ENCODE results near the gene PTGDS.
A peak's percentile ranks its signal among the peaks of the same experiment; 100 is the strongest.

The PTGDS gene

GRCh38 chr9:136952876-136953770 lies 24.2 kb upstream of the PTGDS start:
- H3K79me1 ChIP-seq (ENCODE audit: low read depth, low read length) = no peaks in the 10 kb centered on the region
- peaks cover 11 to 16% of the 10 kb centered on the region in 2 donors for H3K4me1 ChIP-seq (ENCODE audit: control insufficient read depth in 2 of 2, insufficient read depth in 1 of 2, low read depth in 1 of 2, low read length in 2 of 2)
- H3K27ac ChIP-seq (replicated peaks; ENCODE audit: low read length) = no peak overlapping the region
- H3K36me3 ChIP-seq (replicated peaks in 1 of 2; ENCODE audit: control insufficient read depth in 2 of 2, insufficient read depth in 2 of 2, low read length in 2 of 2) = no peaks in the 10 kb centered on the region
- peak overlapping the region; percentile 87 for H2BK5ac ChIP-seq (ENCODE audit: low read length)
- H2AK5ac ChIP-seq (ENCODE audit: low read depth, low read length) = peak overlapping the region; percentile 90
- H3K4me3 ChIP-seq (ENCODE audit: low read length in 2 of 2) = no peak overlapping the region
- H3K9ac ChIP-seq (ENCODE audit: low read depth, low read length, poor library complexity) = no peak overlapping the region
- H2AFZ ChIP-seq (ENCODE audit: low read length) = no peak overlapping the region
- no peak overlapping the region for H3K14ac ChIP-seq (ENCODE audit: low read length)
- H4K91ac ChIP-seq (ENCODE audit: low read depth, low read length, poor library complexity) = no peak overlapping the region
- no peak for DNase-seq (ENCODE audit: low spot score)
- H4K8ac ChIP-seq (ENCODE audit: low read depth, low read length) = no peak overlapping the region
- no peaks in the 10 kb centered on the region for H3K9me3 ChIP-seq (replicated peaks in 1 of 2; ENCODE audit: control insufficient read depth in 2 of 2, insufficient read depth in 1 of 2, low read depth in 1 of 2, low read length in 2 of 2)
- H3K4ac ChIP-seq (ENCODE audit: low read length) = no peak overlapping the region
- H2BK15ac ChIP-seq (ENCODE audit: low read length) = peak overlapping the region; percentile 75
- no peak overlapping the region for H3K18ac ChIP-seq (ENCODE audit: low read length)
- H2BK120ac ChIP-seq (ENCODE audit: low read depth, low read length) = no peak overlapping the region
- no CpG with 5 or more reads among the region's 44 CpGs for WGBS, 2 donors (ENCODE audit: extremely low coverage in 2 of 2, insufficient read length in 2 of 2, insufficient replicate concordance in 1 of 2)
- no peak overlapping the region for H3K4me2 ChIP-seq (ENCODE audit: insufficient read depth, low read length, poor library complexity, severe bottlenecking)
- H2BK12ac ChIP-seq (ENCODE audit: low read length) = peak overlapping the region; percentile 73
- H3K23ac ChIP-seq (ENCODE audit: low read depth, low read length, poor library complexity) = peak overlapping the region; percentile 43
- peaks cover 0 to 13% (median 0%) of the 10 kb centered on the region in 3 experiments for H3K27me3 ChIP-seq (ENCODE audit: control insufficient read depth in 3 of 3, insufficient read depth in 3 of 3, low read depth in 1 of 3, low read length in 3 of 3)

- Histone ChIP-seq H2BK120ac (ENCODE audit: low read depth, low read length) (no peak overlapping the region), H3K36me3 (replicated peaks in 1 of 2; ENCODE audit: control insufficient read depth in 2 of 2, insufficient read depth in 2 of 2, low read length in 2 of 2) (no peaks in the 10 kb centered on the region), H3K14ac (ENCODE audit: low read length) (no peak overlapping the region), H4K91ac (ENCODE audit: low read depth, low read length, poor library complexity) (no peak overlapping the region), H3K23ac (ENCODE audit: low read depth, low read length, poor library complexity) (peak overlapping the region; percentile 43), H2BK5ac (ENCODE audit: low read length) (peak overlapping the region; percentile 87), H2BK15ac (ENCODE audit: low read length) (peak overlapping the region; percentile 43), H3K9ac (ENCODE audit: low read depth, low read length, poor library complexity) (peak overlapping the region; percentile 3), H3K4me3 (ENCODE audit: low read length in 2 of 2) (peak overlapping the region in 1 of 2 donors; percentile 12), H3K18ac (ENCODE audit: low read length) (peak overlapping the region; percentile 38), H2AK5ac (ENCODE audit: low read depth, low read length) (peak overlapping the region; percentile 90), H3K27me3 (ENCODE audit: control insufficient read depth in 3 of 3, insufficient read depth in 3 of 3, low read depth in 1 of 3, low read length in 3 of 3) (peaks cover 0 to 13% (median 0%) of the 10 kb centered on the region in 3 experiments), H3K27ac (replicated peaks; ENCODE audit: low read length) (no peak overlapping the region), H3K79me1 (ENCODE audit: low read depth, low read length) (peaks cover 2% of the 10 kb centered on the region), H3K4me2 (ENCODE audit: insufficient read depth, low read length, poor library complexity, severe bottlenecking) (no peak overlapping the region), H2AFZ (ENCODE audit: low read length) (no peak overlapping the region), H4K8ac (ENCODE audit: low read depth, low read length) (no peak overlapping the region), H2BK12ac (ENCODE audit: low read length) (peak overlapping the region; percentile 2), H3K4ac (ENCODE audit: low read length) (no peak overlapping the region), H3K9me3 (replicated peaks in 1 of 2; ENCODE audit: control insufficient read depth in 2 of 2, insufficient read depth in 1 of 2, low read depth in 1 of 2, low read length in 2 of 2) (no peaks in the 10 kb centered on the region), H3K4me1 (ENCODE audit: control insufficient read depth in 2 of 2, insufficient read depth in 1 of 2, low read depth in 1 of 2, low read length in 2 of 2) (peaks cover 11 to 16% of the 10 kb centered on the region in 2 donors)
- no peak for DNase-seq (ENCODE audit: low spot score)
- WGBS, 2 donors (ENCODE audit: extremely low coverage in 2 of 2, insufficient read length in 2 of 2, insufficient replicate concordance in 1 of 2) = no CpG with 5 or more reads among the region's 19 CpGs
Observed at GRCh38 chr9:136953771-136954269, 23.5 kb upstream of the PTGDS start.

GRCh38 chr9:136954270-136955083 lies 22.8 kb upstream of the PTGDS start:
- peaks cover 0 to 14% (median 0%) of the 10 kb centered on the region in 3 experiments for H3K27me3 ChIP-seq (ENCODE audit: control insufficient read depth in 3 of 3, insufficient read depth in 3 of 3, low read depth in 1 of 3, low read length in 3 of 3)
- H3K79me1 ChIP-seq (ENCODE audit: low read depth, low read length) = peaks cover 2% of the 10 kb centered on the region
- H4K8ac ChIP-seq (ENCODE audit: low read depth, low read length) = peak overlapping the region; percentile 48
- no peaks in the 10 kb centered on the region for H3K9me3 ChIP-seq (replicated peaks in 1 of 2; ENCODE audit: control insufficient read depth in 2 of 2, insufficient read depth in 1 of 2, low read depth in 1 of 2, low read length in 2 of 2)
- no peak overlapping the region for H2BK120ac ChIP-seq (ENCODE audit: low read depth, low read length)
- no peak overlapping the region for H2AFZ ChIP-seq (ENCODE audit: low read length)
- H3K4me1 ChIP-seq (ENCODE audit: control insufficient read depth in 2 of 2, insufficient read depth in 1 of 2, low read depth in 1 of 2, low read length in 2 of 2) = peaks cover 9 to 14% of the 10 kb centered on the region in 2 donors
- DNase-seq (ENCODE audit: low spot score) = no peak
- no CpG with 5 or more reads among the region's 25 CpGs for WGBS, 2 donors (ENCODE audit: extremely low coverage in 2 of 2, insufficient read length in 2 of 2, insufficient replicate concordance in 1 of 2)
- H3K4ac ChIP-seq (ENCODE audit: low read length) = peak overlapping the region; percentile 6
- peak overlapping the region; percentile 87 for H2BK5ac ChIP-seq (ENCODE audit: low read length)
- no peak overlapping the region for H3K27ac ChIP-seq (replicated peaks; ENCODE audit: low read length)
- H2BK12ac ChIP-seq (ENCODE audit: low read length) = no peak overlapping the region
- peak overlapping the region in 1 of 2 donors; percentile 3 for H3K4me3 ChIP-seq (ENCODE audit: low read length in 2 of 2)
- H3K18ac ChIP-seq (ENCODE audit: low read length) = peak overlapping the region; percentile 38
- H2BK15ac ChIP-seq (ENCODE audit: low read length) = peak overlapping the region; percentile 99
- H3K9ac ChIP-seq (ENCODE audit: low read depth, low read length, poor library complexity) = peak overlapping the region; percentile 38
- H3K36me3 ChIP-seq (replicated peaks in 1 of 2; ENCODE audit: control insufficient read depth in 2 of 2, insufficient read depth in 2 of 2, low read length in 2 of 2) = no peaks in the 10 kb centered on the region
- H3K14ac ChIP-seq (ENCODE audit: low read length) = peak overlapping the region; percentile 56
- peak overlapping the region; percentile 93 for H3K23ac ChIP-seq (ENCODE audit: low read depth, low read length, poor library complexity)
- H3K4me2 ChIP-seq (ENCODE audit: insufficient read depth, low read length, poor library complexity, severe bottlenecking) = no peak overlapping the region
- H4K91ac ChIP-seq (ENCODE audit: low read depth, low read length, poor library complexity) = no peak overlapping the region
- H2AK5ac ChIP-seq (ENCODE audit: low read depth, low read length) = peak overlapping the region; percentile 94
